ENCODE results near the gene POLRMT.
"Not testable (repeated sequence)": the region's sequence is repeated elsewhere in the genome, so short reads cannot be mapped to it uniquely, and the experiment has no call there.

Gene POLRMT

DNA sequence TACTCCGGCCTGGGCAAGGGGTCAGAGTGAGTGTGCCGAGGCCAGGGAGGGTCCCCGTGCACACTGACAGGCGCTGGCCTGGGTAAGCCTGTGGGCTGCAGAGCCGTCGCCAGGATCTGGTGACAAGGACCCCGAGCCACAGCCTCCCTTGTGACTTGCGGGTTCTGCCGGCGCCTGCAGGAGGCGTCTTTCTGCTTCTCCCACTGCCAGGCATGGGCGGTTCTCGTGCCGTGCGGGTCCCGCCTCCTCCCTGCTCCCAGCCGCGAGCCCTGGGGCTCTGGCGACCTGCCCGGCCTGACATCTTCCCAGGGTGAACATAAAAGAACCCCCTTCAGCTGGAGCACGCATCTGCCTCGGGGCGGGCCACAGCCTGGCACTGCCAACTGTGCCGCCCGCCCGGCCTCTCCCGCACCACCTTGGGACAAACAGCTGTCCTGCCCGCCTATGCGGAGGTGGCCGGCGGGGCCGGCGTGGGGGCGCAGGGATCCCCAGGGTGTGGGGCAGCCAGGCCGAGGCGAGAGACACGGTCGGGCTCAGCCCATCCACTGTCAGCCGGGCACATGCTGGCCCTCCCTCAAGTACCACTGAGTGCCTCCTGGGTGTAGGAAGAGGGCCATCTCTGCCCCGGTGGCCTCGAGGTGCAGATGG is 45.1 kb downstream of the POLRMT start:
- no peak overlapping the region for H3K4me3 ChIP-seq (replicated peaks in 1 of 2; ENCODE audit: low read depth in 2 of 2, low read length in 2 of 2)
- TF ChIP-seq, protein P1, sequence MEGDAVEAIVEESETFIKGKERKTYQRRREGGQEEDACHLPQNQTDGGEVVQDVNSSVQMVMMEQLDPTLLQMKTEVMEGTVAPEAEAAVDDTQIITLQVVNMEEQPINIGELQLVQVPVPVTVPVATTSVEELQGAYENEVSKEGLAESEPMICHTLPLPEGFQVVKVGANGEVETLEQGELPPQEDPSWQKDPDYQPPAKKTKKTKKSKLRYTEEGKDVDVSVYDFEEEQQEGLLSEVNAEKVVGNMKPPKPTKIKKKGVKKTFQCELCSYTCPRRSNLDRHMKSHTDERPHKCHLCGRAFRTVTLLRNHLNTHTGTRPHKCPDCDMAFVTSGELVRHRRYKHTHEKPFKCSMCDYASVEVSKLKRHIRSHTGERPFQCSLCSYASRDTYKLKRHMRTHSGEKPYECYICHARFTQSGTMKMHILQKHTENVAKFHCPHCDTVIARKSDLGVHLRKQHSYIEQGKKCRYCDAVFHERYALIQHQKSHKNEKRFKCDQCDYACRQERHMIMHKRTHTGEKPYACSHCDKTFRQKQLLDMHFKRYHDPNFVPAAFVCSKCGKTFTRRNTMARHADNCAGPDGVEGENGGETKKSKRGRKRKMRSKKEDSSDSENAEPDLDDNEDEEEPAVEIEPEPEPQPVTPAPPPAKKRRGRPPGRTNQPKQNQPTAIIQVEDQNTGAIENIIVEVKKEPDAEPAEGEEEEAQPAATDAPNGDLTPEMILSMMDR (IDR thresholded peaks at IDR 0.05; ENCODE audit: low read depth, low read length): peak; percentile 75
- peak; percentile 70 to 84 for DNase-seq (ENCODE audit: low read depth in 2 of 2)

DNA sequence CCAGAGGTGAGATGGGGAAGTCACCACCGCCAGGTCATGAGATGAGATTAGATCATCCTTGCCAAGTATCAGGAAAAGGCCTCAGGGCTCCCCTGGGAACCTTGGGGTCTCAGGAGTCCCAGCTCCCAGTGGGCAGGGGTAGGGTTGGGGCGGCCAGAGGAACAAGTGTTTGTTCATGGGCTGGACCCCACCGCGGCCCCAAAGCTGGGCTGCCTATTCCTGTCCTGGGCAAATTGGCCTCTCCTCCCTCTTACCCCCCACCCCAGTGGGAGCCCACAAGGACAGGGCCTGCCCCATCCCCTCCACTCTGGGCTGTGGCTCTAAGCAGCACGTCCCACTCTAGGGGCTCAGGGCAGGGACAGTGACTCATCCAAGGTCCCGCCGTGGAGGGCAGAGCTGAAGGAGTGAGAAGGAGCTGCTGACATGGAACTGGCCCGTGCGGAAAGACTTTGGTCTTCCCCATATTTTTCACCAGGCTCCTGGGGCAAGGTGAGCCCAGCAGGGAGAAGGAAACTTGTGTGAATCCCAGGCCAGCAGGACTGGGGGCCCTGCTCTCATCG is 47.7 kb downstream of the POLRMT start:
- DNase-seq (ENCODE audit: low read depth in 2 of 2): no peak
- no peak overlapping the region for H3K4me3 ChIP-seq (replicated peaks in 1 of 2; ENCODE audit: low read depth in 2 of 2, low read length in 2 of 2)
- TF ChIP-seq, protein P1 (IDR thresholded peaks at IDR 0.05; ENCODE audit: low read depth, low read length): no peak

DNA sequence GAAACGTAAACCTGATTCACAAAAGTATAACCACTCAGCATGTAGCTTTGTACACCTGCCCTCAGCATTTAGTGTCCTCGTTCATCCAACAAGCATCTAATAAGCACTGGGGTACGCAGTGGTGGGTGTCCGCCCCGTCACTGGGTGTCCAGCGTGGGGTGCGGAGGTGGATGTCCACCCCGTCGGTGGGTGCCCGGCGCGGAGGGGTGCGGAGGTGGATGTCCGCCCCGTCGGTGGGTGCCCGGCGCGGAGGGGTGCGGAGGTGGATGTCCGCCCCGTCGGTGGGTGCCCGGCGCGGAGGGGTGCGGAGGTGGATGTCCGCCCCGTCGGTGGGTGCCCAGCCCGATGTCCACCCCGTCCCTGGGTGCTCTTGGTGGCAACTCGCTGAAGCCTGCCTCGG is 48.2 kb downstream of the POLRMT start:
- not testable (repeated sequence) for DNase-seq (ENCODE audit: low read depth in 2 of 2); H3K4me3 ChIP-seq (replicated peaks in 1 of 2; ENCODE audit: low read depth in 2 of 2, low read length in 2 of 2)

DNA sequence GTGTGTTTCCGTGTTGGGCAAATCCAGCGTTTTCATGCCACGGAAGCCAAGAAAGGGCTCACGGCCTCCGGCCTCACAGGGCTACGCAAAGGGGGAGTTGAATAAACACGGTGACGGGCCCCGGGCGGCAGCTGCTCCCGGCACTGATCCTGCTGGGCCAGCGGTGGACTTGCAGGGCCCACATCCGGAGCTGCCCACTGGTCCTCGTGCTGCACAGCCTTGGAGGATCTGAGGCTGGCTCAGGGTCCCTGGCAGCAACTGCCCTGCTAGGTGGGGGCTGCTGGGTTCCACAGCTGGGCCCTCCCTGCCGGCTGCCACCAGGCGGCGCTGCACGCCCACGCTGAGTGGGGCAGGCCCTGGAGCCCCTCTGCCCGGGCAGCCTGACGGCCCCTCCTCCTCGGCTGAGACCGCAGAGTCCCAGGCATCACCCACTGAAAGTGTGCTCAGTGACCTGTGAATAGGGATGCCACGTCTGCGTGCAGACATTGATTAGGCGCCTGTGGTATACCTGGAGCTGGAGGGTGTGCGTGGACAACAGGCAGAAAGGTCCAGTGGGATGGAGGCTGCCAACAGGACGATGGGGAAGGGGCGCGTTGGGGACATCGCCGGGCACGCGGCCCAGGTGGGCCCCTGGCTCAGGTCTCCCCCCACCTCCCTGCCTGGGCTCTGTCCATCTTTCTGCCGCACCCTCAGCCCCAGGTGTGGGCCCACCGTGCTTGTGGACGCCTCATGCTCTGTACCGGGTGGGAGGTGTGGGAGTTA is 48.9 kb downstream of the POLRMT start:
- H3K4me3 ChIP-seq (replicated peaks in 1 of 2; ENCODE audit: low read depth in 2 of 2, low read length in 2 of 2): no peak overlapping the region
- peak; percentile 35 to 61 for DNase-seq (ENCODE audit: low read depth in 2 of 2)
- TF ChIP-seq, protein P1 (IDR thresholded peaks at IDR 0.05; ENCODE audit: low read depth, low read length): peak; percentile 77

DNA sequence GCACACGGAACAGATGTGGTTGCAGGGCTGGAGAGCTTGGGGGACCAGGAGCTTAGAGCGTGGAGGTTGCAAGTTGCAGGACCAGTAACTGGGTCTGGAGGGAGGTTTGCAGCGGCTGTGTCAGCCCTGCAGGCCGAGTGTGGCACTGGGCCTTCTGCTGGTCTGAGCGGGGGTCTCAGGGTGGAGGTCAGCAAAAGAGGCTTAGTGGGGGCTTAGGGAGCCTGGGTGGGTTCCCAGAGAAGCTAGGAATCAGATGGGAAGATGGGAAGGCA is 49.4 kb downstream of the POLRMT start:
- TF ChIP-seq, protein P1 (IDR thresholded peaks at IDR 0.05; ENCODE audit: low read depth, low read length): no peak
- no peak overlapping the region for H3K4me3 ChIP-seq (replicated peaks in 1 of 2; ENCODE audit: low read depth in 2 of 2, low read length in 2 of 2)
- DNase-seq (ENCODE audit: low read depth in 2 of 2): no peak

DNA sequence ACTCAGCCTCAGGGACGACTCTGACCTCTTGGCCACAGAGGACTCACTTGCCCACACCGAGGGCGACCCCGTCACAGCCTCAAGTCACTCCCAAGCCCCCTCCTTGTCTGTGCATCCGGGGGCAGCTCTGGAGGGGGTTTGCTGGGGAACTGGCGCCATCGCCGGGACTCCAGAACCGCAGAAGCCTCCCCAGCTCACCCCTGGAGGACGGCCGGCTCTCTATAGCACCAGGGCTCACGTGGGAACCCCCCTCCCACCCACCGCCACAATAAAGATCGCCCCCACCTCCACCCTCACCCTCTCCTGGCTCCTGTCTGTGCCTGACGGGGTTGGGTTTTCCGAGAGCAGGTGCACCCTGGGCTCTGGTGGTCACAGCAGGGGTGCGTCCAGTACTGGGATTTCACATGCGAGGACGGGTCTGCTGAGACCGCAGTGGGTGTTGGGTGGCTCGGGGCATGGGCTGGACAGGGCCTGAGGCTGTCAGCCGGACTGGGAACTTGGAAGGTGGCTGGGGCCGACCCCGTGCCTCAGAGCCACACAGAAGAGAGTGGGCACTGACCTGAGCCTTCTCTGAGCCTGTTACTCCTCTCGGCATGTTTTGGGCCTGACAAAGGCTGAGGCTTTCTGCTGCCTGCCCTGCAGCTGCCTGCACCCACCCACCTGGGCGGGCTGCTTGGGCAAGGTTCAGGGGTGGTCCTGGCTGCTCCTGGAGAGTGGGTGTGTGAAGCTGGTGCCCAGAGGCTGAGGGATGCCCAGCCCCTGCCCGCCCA is 50.0 kb downstream of the POLRMT start:
- TF ChIP-seq, protein P1 (IDR thresholded peaks at IDR 0.05; ENCODE audit: low read depth, low read length): no peak
- no peak for DNase-seq (ENCODE audit: low read depth in 2 of 2)
- H3K4me3 ChIP-seq (replicated peaks in 1 of 2; ENCODE audit: low read depth in 2 of 2, low read length in 2 of 2): no peak overlapping the region

All from cardiac fibroblast (primary cell).